Measurements from ENCODE around the gene ARHGAP28. TPM values are rescaled to one million over a fixed set of nuclear protein-coding genes. Genes with fewer than 3 reads are reported as not detected.

ARHGAP28 gene
- total and polyA plus RNA-seq, 12 donors: 2.7 to 34.3 (median 7.3) TPM

- no peak for TF ChIP-seq CTCF (IDR thresholded peaks at IDR 0.05)
- TF ChIP-seq POLR2A (IDR thresholded peaks at IDR 0.05): no peak
- no peak overlapping the region for H3K27ac ChIP-seq
- H3K9me3 ChIP-seq (replicated peaks in 1 of 3): no peaks in the 10 kb centered on the region
- H3K4me3 ChIP-seq: no peak overlapping the region
- intact Hi-C loops (cut with DNase I): no loop called here
- 81 to 85% (median 84%) methylated on average over 15 to 25 of the region's 25 CpGs for WGBS, 4 donors
- no peak for DNase-seq
- no peaks in the 10 kb centered on the region for H3K36me3 ChIP-seq (replicated peaks in 1 of 2)
- H3K27me3 ChIP-seq: no peaks in the 10 kb centered on the region
- no peaks in the 10 kb centered on the region for H3K4me1 ChIP-seq (replicated peaks in 1 of 2)
Observed at GRCh38 chr18:6683112-6683876, 46.2 kb upstream of the ARHGAP28 start.

GRCh38 chr18:6687676-6688075 is 41.8 kb upstream of the ARHGAP28 start:
- Histone ChIP-seq H3K36me3 (replicated peaks in 1 of 2) (no peaks in the 10 kb centered on the region), H3K27ac (no peak overlapping the region), H3K27me3 (no peaks in the 10 kb centered on the region), H3K9me3 (replicated peaks in 1 of 3) (no peaks in the 10 kb centered on the region), H3K4me1 (replicated peaks in 1 of 2) (no peaks in the 10 kb centered on the region), H3K4me3 (no peak overlapping the region)
- DNase-seq: no peak
- TF ChIP-seq CTCF (IDR thresholded peaks at IDR 0.05) (no peak), POLR2A (IDR thresholded peaks at IDR 0.05) (no peak)
- intact Hi-C loops (cut with DNase I): no loop called here

GRCh38 chr18:6708890-6709289 is 20.6 kb upstream of the ARHGAP28 start:
- Histone ChIP-seq H3K36me3 (replicated peaks in 1 of 2) (no peaks in the 10 kb centered on the region), H3K4me3 (no peak overlapping the region), H3K4me1 (replicated peaks in 1 of 2) (no peaks in the 10 kb centered on the region), H3K27me3 (no peaks in the 10 kb centered on the region), H3K9me3 (replicated peaks in 1 of 3) (no peaks in the 10 kb centered on the region), H3K27ac (no peak overlapping the region)
- TF ChIP-seq CTCF (IDR thresholded peaks at IDR 0.05) (no peak), POLR2A (IDR thresholded peaks at IDR 0.05) (no peak)
- 81 to 88% (median 85%) methylated on average over 1 of the region's 1 CpG for WGBS, 4 donors
- intact Hi-C loops (cut with DNase I): no loop called here
- DNase-seq: no peak

GRCh38 chr18:6711467-6711866 is 18.0 kb upstream of the ARHGAP28 start:
- intact Hi-C loops (cut with DNase I): no loop called here
- Histone ChIP-seq H3K36me3 (replicated peaks in 1 of 2) (no peaks in the 10 kb centered on the region), H3K27ac (no peak overlapping the region), H3K4me3 (no peak overlapping the region), H3K4me1 (replicated peaks in 1 of 2) (no peaks in the 10 kb centered on the region), H3K9me3 (replicated peaks in 1 of 3) (no peaks in the 10 kb centered on the region), H3K27me3 (no peaks in the 10 kb centered on the region)
- no peak for TF ChIP-seq CTCF (IDR thresholded peaks at IDR 0.05)
- no peak for TF ChIP-seq POLR2A (IDR thresholded peaks at IDR 0.05)
- no peak for DNase-seq
- 51 to 100% (median 96%) methylated on average over 1 of the region's 1 CpG for WGBS, 4 donors

Measured in adrenal gland (tissue), 12 donors.